Measurements from ENCODE around the gene EIF2S1. TPM values are rescaled to one million over a fixed set of nuclear protein-coding genes. Genes with fewer than 3 reads are reported as not detected.

The EIF2S1 gene
- total RNA-seq, 6 donors from 2014 or later, result 10.3 to 88.2 (median 66.4) TPM

DNA sequence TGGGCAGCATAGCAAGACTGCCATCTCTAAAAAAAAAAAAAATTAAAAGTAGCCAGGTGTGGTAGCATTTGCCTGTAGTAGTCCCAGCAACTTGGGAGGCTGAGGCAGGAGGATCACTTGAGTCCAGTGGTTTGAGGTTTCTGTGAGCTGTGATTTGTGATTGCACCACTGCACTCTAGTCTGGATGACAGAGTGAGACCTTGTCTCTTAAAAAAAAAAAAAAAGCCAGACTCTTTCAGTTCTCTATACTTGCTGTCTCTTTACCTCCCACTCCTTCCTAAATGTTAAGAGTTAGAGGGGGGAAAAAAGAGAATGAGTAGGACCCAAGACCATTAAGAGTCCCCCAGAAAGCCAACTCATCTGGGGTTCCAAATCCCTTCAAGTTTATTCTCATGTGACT is 17.8 kb downstream of the EIF2S1 start:
- no peak for TF ChIP-seq POLR2AphosphoS5 (IDR thresholded peaks at IDR 0.05)
- TF ChIP-seq EP300 (IDR thresholded peaks at IDR 0.05), result no peak
- TF ChIP-seq POLR2A (IDR thresholded peaks at IDR 0.05), result no peak
- no peak for TF ChIP-seq CTCF (IDR thresholded peaks at IDR 0.05)

DNA sequence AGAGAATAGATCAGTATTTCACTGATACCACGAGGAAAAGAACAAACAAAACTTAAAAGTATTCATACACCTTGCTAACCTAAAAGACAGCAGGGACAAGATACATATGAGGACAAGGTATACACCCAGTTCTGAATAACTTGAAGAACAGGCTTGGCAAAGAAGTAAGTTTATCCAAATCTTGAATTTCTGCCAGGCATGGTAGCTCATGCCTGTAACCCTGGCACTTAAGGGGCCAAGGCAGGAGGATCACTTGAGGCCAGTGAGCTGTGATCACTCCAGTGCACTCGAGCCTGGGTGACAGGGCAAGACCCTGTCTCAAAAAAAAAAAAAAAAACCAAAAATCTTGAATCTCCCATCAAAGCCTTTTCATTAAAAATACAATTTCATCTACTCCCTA is 25.0 kb downstream of the EIF2S1 start:
- no peak for ATAC-seq (ENCODE audit: low FRiP score in 2 of 2)
- DNase-seq, result peak in 1 of 2 donors; percentile 59

More for the DNA sequence above, 17.8 kb downstream of the EIF2S1 start:
- DNase-seq, result no peak
- Histone ChIP-seq H3K4me1 (no peaks in the 10 kb centered on the region), H3K27ac (no peak overlapping the region), H3K27me3 (no peaks in the 10 kb centered on the region), H3K4me3 (no peak overlapping the region), H3K36me3 (peaks cover 32 to 100% (median 48%) of the 10 kb centered on the region in 4 donors), H3K9me3 (no peaks in the 10 kb centered on the region)
- no peak for ATAC-seq (ENCODE audit: low FRiP score in 2 of 2)

DNA sequence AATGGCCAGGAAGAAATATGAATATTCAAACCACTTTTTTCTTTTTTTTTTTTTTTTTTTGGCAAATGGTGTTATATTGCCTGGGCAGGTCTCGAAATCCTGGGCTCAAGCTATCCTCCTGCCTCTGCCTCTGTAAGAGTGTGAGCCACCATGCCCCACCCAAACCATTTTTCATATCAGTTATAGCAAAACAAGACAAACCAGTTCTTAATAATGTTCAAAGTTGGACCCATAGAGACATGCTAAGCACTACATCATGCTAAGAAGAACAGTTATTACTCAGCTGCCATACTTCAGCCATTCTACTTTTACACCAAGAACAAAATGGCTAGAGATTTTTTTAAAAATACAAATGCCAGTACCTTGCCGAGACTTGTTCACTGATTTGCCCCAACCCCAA is 25.5 kb downstream of the EIF2S1 start:
- peaks cover 24 to 65% (median 41%) of the 10 kb centered on the region in 4 donors for H3K36me3 ChIP-seq
- 84 to 100% methylated on average over 2 of the region's 2 CpGs for WGBS, 2 donors
- DNase-seq, result no peak

More for the DNA sequence above, 25.0 kb downstream of the EIF2S1 start:
- Histone ChIP-seq H3K4me1 (peaks cover 0 to 7% (median 0%) of the 10 kb centered on the region in 4 donors), H3K4me3 (no peak overlapping the region), H3K36me3 (peaks cover 24 to 70% (median 44%) of the 10 kb centered on the region in 4 donors), H3K27me3 (no peaks in the 10 kb centered on the region), H3K9me3 (no peaks in the 10 kb centered on the region), H3K27ac (no peak overlapping the region)
- TF ChIP-seq EP300 (IDR thresholded peaks at IDR 0.05), result no peak
- TF ChIP-seq CTCF (IDR thresholded peaks at IDR 0.05), result no peak
- no peak for TF ChIP-seq POLR2A (IDR thresholded peaks at IDR 0.05)
- TF ChIP-seq POLR2AphosphoS5 (IDR thresholded peaks at IDR 0.05), result no peak
- WGBS, 2 donors, result 65 to 79% methylated on average over 2 of the region's 2 CpGs

GRCh38 chr14:67387195-67387594 is 27.1 kb downstream of the EIF2S1 start:
- DNase-seq, result no peak
- H3K27ac ChIP-seq, result no peak overlapping the region
- WGBS, 2 donors, result 89 to 97% methylated on average over 2 of the region's 2 CpGs

More for the DNA sequence above, 25.5 kb downstream of the EIF2S1 start:
- no peak overlapping the region for H3K4me3 ChIP-seq
- no peak for ATAC-seq (ENCODE audit: low FRiP score in 2 of 2)
- peaks cover 0 to 7% (median 0%) of the 10 kb centered on the region in 4 donors for H3K4me1 ChIP-seq
- no peak overlapping the region for H3K27ac ChIP-seq
- no peak for TF ChIP-seq EP300 (IDR thresholded peaks at IDR 0.05)
- no peak for TF ChIP-seq POLR2A (IDR thresholded peaks at IDR 0.05)
- TF ChIP-seq POLR2AphosphoS5 (IDR thresholded peaks at IDR 0.05), result no peak
- no peak for TF ChIP-seq CTCF (IDR thresholded peaks at IDR 0.05)
- no peaks in the 10 kb centered on the region for H3K9me3 ChIP-seq
- no peaks in the 10 kb centered on the region for H3K27me3 ChIP-seq

GRCh38 chr14:67389275-67389674 is 29.1 kb downstream of the EIF2S1 start:
- no peak for ATAC-seq (ENCODE audit: low FRiP score in 2 of 2)
- WGBS, 2 donors, result 79 to 85% methylated on average over 3 of the region's 3 CpGs
- Histone ChIP-seq H3K9me3 (no peaks in the 10 kb centered on the region), H3K4me1 (peaks cover 0 to 7% (median 0%) of the 10 kb centered on the region in 4 donors), H3K4me3 (no peak overlapping the region), H3K27ac (no peak overlapping the region), H3K27me3 (no peaks in the 10 kb centered on the region), H3K36me3 (peaks cover 1 to 28% (median 7%) of the 10 kb centered on the region in 4 donors)
- no peak for DNase-seq
- TF ChIP-seq CTCF (IDR thresholded peaks at IDR 0.05) (no peak), EP300 (IDR thresholded peaks at IDR 0.05) (no peak), POLR2AphosphoS5 (IDR thresholded peaks at IDR 0.05) (no peak)

More at GRCh38 chr14:67387195-67387594, 27.1 kb downstream of the EIF2S1 start:
- peaks cover 0 to 7% (median 0%) of the 10 kb centered on the region in 4 donors for H3K4me1 ChIP-seq
- no peaks in the 10 kb centered on the region for H3K27me3 ChIP-seq
- no peaks in the 10 kb centered on the region for H3K9me3 ChIP-seq
- H3K36me3 ChIP-seq, result peaks cover 15 to 49% (median 26%) of the 10 kb centered on the region in 4 donors
- ATAC-seq (ENCODE audit: low FRiP score in 2 of 2), result no peak
- no peak overlapping the region for H3K4me3 ChIP-seq
- TF ChIP-seq POLR2A (IDR thresholded peaks at IDR 0.05) (no peak), POLR2AphosphoS5 (IDR thresholded peaks at IDR 0.05) (no peak)
